MCF 10A (cell line): ENCODE data around the gene VASN. TPM values are rescaled to one million over a fixed set of nuclear protein-coding genes. Genes with fewer than 3 reads are reported as not detected.

Experiments
- BruUV-seq: library from RNA; stranded (reverse); fragments of 400-500 nt; replicated peaks from 2 replicates; lab custom pipeline; 2021; lab: Mats Ljungman, UMichigan
- CTCF ChIA-PET: fragments of 300-600 bp; sonication (Branson Sonifier 250); formaldehyde crosslinking; extraction: SDS; loops from one replicate; lab custom pipeline; 2021; ENCODE audit warnings: antibody characterized with exemption, inconsistent platforms; lab: Yijun Ruan, JAX
- POLR2A ChIA-PET: fragments of 300-600, 350-650 bp; sonication (Branson Sonifier 250); formaldehyde crosslinking; extraction: SDS; loops from one replicate; lab custom pipeline; 2020; ENCODE audit warnings: antibody characterized with exemption, inconsistent platforms; lab: Yijun Ruan, JAX
- DNase-seq: peaks from one replicate; pipeline ENCODE4 v3.0.0-alpha.2; 2018; ENCODE audit not compliant: unreplicated experiment
- H3K27ac Mint-ChIP-seq: one replicate; pipeline ENCODE4 v1.8.0; 2022; ENCODE audit warnings: mild to moderate bottlenecking, low read depth, mixed read lengths; ENCODE audit not compliant: unreplicated experiment
- H3K27me3 Mint-ChIP-seq: one replicate; pipeline ENCODE4 v1.8.0; 2022; ENCODE audit warnings: mixed read lengths; ENCODE audit not compliant: insufficient read depth, unreplicated experiment
- H3K36me3 Mint-ChIP-seq: one replicate; pipeline ENCODE4 v1.8.0; 2022; ENCODE audit warnings: mild to moderate bottlenecking, moderate library complexity, mixed read lengths; ENCODE audit not compliant: insufficient read depth, unreplicated experiment
- H3K4me1 Mint-ChIP-seq: one replicate; pipeline ENCODE4 v1.8.0; 2022; ENCODE audit warnings: mixed read lengths; ENCODE audit not compliant: insufficient read depth, unreplicated experiment
- H3K4me3 Mint-ChIP-seq: one replicate; pipeline ENCODE4 v1.8.0; 2022; ENCODE audit warnings: mild to moderate bottlenecking, moderate library complexity, mixed read lengths; ENCODE audit not compliant: unreplicated experiment
- H3K9me3 Mint-ChIP-seq: one replicate; pipeline ENCODE4 v1.8.0; 2022; ENCODE audit warnings: mixed read lengths; ENCODE audit not compliant: unreplicated experiment
- intact Hi-C: fragments of 100-400 bp; cut with micrococcal nuclease; formaldehyde crosslinking; loops from 2 replicates; pipeline ENCODE4 v1.14.1; 2022
- total RNA-seq: library from RNA; stranded (reverse); gene quantifications from 2 replicates; pipeline ENCODE4 v1.2.3, GENCODE V29; 2022
- TF ChIP-seq, protein P1 (sequence below): fragments of 200-600 bp; IDR thresholded peaks from one replicate; pipeline ENCODE4 v1.8.0; 2022; ENCODE audit warnings: antibody characterized with exemption, mild to moderate bottlenecking; ENCODE audit not compliant: unreplicated experiment

VASN gene
- total RNA-seq, 1 experiment from 2014 or later: 4.0 TPM

DNA sequence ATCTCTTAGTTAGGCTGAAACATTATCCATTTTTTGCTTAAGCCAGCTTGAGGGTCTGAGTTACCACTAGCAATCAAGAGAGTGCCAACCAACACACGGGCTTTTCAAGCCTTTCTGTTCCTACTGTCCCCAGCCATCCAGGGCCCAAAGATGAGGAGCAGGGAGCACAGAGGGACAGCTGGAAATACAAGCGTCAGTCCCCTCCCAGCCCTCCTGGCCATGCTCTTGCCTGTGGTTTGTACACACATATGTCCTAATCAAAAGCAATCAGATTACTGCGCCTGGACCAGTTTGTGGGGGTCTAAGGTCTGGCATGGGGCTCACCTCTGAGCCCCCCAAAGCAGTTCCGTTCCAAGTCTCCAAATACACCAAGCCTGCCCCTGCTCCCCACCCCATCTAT is 41.2 kb downstream of the VASN start:
- H3K36me3 Mint-ChIP-seq: peaks cover 5% of the 10 kb centered on the region
- H3K27me3 Mint-ChIP-seq: no peaks in the 10 kb centered on the region
- TF ChIP-seq, protein P1, sequence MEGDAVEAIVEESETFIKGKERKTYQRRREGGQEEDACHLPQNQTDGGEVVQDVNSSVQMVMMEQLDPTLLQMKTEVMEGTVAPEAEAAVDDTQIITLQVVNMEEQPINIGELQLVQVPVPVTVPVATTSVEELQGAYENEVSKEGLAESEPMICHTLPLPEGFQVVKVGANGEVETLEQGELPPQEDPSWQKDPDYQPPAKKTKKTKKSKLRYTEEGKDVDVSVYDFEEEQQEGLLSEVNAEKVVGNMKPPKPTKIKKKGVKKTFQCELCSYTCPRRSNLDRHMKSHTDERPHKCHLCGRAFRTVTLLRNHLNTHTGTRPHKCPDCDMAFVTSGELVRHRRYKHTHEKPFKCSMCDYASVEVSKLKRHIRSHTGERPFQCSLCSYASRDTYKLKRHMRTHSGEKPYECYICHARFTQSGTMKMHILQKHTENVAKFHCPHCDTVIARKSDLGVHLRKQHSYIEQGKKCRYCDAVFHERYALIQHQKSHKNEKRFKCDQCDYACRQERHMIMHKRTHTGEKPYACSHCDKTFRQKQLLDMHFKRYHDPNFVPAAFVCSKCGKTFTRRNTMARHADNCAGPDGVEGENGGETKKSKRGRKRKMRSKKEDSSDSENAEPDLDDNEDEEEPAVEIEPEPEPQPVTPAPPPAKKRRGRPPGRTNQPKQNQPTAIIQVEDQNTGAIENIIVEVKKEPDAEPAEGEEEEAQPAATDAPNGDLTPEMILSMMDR: no peak
- no peaks in the 10 kb centered on the region for H3K9me3 Mint-ChIP-seq
- DNase-seq: no peak
- no TSS peak for BruUV-seq
- CTCF ChIA-PET: interaction anchor here (0.6 to 4.9 kb wide), 3 partner anchors 11 to 59 kb away, joined by 4 to 40 read pairs (median 13); no protein-coding TSS in a partner anchor
- no peak overlapping the region for H3K27ac Mint-ChIP-seq
- peaks cover 27% of the 10 kb centered on the region for H3K4me1 Mint-ChIP-seq
- intact Hi-C loops: no loop called here
- no peak overlapping the region for H3K4me3 Mint-ChIP-seq
- POLR2A ChIA-PET: no interaction called here

DNA sequence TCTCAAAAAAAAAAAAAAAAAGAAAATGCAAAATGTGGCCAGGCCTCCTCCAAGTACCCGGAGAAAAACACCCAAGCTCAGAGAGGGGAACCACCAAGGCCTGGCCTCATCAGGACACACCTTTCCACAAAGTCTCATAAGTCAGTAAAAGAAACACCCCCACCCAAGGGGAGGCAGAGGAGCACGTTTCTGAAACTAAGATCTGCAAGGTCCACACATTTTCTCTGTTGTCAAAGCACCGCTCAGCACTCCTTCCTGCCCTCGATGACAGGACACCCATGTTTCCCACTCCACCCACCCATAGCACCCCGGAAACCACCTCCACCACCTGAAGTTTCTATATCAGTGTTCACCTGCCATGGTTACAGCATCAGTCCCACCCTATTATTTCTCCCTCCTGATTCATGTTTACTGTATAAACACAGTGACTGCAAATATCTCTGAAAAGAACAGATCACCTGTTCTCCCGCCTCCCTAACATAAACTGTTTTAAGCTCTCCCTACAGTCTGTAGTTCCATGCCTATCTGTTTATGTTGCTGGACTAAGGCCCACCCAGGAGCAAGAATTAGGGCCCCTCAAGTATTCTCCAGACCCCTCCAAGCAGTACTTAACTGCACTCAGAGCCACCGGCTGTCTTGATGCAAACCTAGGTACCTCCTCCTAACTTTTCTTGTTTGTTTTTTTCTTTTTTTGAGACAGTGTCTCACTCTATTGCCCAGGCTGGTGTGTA is 42.7 kb downstream of the VASN start:
- Mint-ChIP-seq H3K4me3 (no peak overlapping the region), H3K36me3 (peaks cover 5% of the 10 kb centered on the region), H3K27me3 (no peaks in the 10 kb centered on the region), H3K9me3 (no peaks in the 10 kb centered on the region), H3K4me1 (peaks cover 27% of the 10 kb centered on the region), H3K27ac (no peak overlapping the region)
- DNase-seq: no peak
- POLR2A ChIA-PET: interaction anchor here (0.6 to 2.4 kb wide), 2 partner anchors 12 to 80 kb away, joined by 3 to 9 read pairs; no protein-coding TSS in a partner anchor
- intact Hi-C loops: no loop called here
- no TSS peak for BruUV-seq
- CTCF ChIA-PET: interaction anchor here (0.8 to 5.1 kb wide), 7 partner anchors 9 to 172 kb away, joined by 4 to 40 read pairs (median 5); no protein-coding TSS in a partner anchor
- TF ChIP-seq, protein P1: no peak

DNA sequence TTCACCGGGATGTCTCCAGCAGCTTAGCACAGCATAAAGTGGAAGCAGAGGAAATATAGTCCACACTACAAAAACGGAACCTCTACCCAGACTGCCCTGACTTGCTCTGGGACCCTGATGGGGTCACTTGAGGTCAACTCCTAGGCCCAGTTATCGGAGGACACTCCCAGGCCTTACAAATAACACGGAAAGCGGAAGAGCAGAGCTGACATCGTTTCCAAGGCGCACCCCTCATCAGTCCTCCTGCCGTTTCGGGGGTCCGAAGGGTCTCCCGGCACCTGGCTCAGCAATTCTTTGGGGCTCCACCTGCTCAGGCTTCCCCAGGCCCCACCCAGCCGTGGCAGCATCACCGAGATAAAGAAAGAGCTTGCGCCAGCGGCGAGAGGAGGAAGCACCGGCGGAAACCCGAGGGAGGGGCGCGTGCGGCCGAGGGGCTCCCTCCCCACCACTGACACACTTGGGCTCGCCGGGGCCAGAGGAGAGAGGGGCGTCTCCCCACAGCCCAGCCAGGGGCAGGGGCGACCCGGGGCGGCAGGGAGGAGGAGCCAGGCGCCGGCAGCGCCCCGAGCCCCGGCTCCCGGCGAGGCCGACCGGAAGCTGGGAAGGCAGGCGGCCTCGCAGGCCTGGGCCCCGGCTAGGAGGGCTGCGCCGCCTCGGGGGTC is 44.0 kb downstream of the VASN start:
- TF ChIP-seq, protein P1: no peak
- Mint-ChIP-seq H3K4me3 (peak overlapping the region; percentile 86), H3K9me3 (no peaks in the 10 kb centered on the region), H3K36me3 (peaks cover 5% of the 10 kb centered on the region), H3K4me1 (peaks cover 22% of the 10 kb centered on the region), H3K27ac (peak overlapping the region; percentile 60), H3K27me3 (no peaks in the 10 kb centered on the region)
- ChIA-PET POLR2A (interaction anchor here (0.6 to 2.4 kb wide), 8 partner anchors 10 to 418 kb away, joined by 3 to 9 read pairs (median 4); partner anchors contain the start of genes DNAJA3 and NMRAL1), CTCF (interaction anchor here (0.6 to 5.1 kb wide), 4 partner anchors 11 to 139 kb away, joined by 3 to 40 read pairs (median 4); no protein-coding TSS in a partner anchor)
- intact Hi-C loops: no loop called here
- peak; percentile 27 for DNase-seq
- no TSS peak for BruUV-seq
